ENCODE measurements around the gene STON1.
"Not testable (repeated sequence)": the region's sequence is repeated elsewhere in the genome, so short reads cannot be mapped to it uniquely, and the experiment has no call there.

The STON1 gene

DNA sequence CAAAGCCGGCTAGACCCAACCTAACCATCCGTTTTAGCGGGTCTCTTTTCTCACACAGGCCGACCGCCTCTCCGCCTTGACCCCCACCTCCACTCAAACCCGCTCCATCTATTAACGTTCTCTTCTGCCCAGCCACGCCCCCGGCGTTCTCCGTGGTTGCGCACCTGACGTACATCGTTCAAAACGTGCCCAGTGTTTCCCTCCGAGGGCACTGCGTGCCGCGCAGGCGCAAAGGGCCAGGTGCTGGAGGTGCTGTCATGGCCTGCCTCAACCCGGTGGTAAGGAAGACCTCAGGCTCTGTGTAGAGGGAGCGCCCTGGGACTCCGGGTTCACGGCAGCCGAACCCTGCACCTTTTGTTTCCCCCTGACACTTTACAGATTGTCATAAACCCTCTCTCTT, 87.7 kb downstream of the STON1 start, which contains the start of gene GTF2A1L:
Gene GTF2A1L, plus strand, starts transcription at position 239 of the 400 bp plus-strand sequence. Its CDS starts 19 bp downstream, at position 258.
- DNase-seq (ENCODE audit: low spot score) = no peak

DNA sequence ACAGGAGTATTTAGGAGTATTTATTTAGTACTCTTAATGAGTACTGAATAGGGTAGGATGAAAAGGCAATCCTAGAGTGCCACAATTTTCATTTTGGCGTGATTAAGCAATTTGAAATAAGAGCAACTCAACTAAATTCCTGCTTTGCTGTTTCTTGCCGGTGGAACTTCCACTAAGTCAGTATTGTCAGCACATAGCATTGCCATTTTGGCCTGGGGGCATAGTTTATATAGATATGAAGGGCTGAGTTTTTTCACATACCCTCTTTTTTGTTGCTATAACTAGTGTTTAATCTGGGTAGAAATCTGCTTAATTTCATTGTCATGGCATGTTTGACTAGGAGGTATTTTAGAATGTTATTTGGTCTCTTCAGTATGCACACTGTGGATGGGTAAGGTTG, 89.6 kb downstream of the STON1 start:
- no peak for DNase-seq (ENCODE audit: low spot score)

DNA sequence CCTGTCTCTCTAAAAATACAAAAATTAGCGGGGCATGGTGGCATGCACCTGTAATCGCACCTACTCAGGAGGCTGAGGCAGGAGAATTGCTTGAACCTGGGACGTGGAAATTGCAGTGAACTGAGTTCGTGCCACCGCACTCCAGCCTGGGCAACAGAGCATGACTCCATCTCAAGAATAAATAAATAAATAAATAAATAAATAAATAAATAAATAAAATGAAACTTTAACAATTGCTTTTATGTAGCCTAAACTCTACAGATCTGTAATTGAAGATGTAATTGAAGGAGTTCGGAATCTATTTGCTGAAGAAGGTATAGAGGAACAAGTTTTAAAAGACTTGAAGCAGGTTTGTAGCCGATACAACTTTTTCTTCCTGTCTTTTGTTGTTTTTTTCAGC, 90.7 kb downstream of the STON1 start:
- no peak for DNase-seq (ENCODE audit: low spot score)

DNA sequence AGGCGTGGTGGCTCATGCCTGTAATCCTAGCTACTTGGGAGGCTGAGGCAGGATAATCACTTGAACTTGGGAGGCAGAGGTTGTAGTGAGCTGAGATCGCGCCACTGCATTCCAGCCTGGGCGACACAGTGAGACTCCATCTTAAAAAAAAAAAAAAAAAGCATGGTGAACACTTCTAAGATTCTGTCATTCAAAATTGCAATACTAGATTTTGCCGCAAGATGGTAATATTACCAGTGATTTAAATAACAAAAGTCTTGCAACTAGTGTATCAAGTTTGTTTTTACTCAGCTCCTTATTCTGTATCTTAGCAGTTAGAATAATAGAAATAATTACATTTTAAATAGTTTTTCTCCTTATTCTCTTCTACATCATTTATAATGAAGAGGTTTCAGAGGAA, 92.7 kb downstream of the STON1 start:
- DNase-seq (ENCODE audit: low spot score) = not testable (repeated sequence)

DNA sequence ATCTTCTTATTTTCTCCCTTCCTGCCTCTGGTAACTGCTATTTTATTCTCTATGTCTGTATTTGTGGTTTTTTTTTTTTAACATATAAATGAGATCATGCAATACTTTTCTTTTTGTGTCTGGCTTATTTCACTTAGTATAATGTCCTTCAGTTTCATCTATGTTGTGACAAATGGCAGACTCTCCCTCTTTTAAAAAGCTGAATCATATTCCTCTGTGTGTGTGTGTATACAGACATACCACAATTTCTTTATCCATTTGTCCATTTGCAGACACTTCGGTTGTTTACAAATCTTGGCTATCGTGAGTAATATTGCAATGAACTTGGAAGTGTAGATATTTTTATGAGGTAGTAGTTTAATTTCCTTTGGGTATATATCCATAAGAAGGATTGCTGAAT, 94.7 kb downstream of the STON1 start:
- no peak for DNase-seq (ENCODE audit: low spot score)

DNA sequence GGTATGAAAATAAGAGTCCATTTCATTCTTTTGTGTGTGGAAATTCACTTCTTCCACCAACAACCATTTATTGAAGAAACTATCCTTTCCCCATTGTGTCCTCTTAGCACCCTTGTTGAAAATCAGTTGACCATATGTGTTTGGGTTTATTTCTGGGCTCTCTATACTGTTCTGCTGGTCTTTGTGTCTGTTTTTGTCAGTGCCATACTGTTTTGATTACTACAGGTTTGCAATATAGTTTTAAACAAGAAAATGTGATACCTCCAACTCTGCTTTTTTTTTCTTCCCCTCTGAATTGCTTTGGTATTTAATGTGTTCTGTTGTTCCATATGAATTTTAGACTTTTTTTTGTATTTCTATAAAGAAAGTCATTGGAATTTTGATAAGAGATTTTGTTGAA, 96.1 kb downstream of the STON1 start:
- no peak for DNase-seq (ENCODE audit: low spot score)

DNA sequence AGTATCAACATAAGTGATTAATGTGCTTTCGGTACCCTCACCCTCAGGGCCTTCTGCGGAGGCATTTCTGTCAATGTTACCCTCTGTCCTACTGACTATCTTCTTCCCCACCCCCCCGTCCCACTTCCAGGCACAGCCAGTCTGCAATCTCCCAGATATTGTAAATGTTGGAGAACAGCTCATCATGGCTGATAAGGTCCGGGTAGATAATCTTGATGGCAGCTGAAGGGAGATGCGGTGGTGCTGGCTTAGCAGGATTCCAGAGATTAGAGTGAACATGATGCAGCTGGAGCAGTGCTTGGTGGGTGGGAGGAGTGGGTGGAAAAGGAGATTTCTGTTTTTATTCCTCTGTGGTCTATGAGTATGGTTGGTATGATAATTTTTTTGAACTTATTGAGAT, 103.2 kb downstream of the STON1 start:
- DNase-seq (ENCODE audit: low spot score) = no peak

DNA sequence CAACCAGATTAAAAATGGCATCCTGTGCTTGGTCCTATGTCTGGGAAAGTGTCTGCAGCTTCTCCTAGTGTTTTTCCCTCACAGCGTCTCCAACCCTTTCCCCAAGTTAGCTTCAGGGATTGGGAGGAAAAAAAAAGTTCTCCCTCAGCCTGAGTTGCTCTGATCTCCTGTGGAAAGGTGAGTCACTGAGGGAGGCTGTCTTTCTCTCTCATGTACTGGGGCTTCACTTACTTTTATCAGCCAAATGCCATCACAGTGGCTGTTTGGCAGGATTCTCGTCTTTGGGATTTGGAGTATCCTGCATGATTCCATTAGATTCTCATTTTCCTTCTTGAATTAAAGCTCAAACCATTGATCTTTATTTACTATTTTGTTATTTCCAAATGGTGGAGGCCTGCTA, 105.8 kb downstream of the STON1 start:
- DNase-seq (ENCODE audit: low spot score) = no peak

DNA sequence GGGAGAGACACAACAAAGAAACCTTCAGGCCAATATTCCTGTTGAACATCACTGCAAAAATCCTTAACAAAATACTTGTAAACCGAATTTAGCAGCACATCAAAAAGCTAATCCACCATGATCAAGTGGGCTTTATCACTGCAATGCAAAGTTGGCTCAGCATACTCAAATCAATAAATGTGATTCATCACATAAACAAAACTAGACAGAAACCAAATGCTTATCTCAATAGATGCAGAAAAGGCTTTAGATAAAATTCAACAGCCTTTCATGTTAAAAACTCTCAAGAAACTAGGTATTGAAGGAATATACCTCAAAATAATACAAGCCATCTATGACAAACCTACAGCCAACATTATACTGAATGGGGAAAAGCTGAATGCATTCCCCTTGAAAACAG, 108.3 kb downstream of the STON1 start:
- no peak for DNase-seq (ENCODE audit: low spot score)
